GM21825 (cell line): ENCODE results near the gene VGLL4.

Experiments used
- ATAC-seq: cut with Tn5 transposase; IDR thresholded peaks from one replicate; pipeline ENCODE4 v1.9.1; 2021; ENCODE audit warnings: mild to moderate bottlenecking, moderate library complexity; ENCODE audit not compliant: unreplicated experiment

VGLL4 gene

DNA sequence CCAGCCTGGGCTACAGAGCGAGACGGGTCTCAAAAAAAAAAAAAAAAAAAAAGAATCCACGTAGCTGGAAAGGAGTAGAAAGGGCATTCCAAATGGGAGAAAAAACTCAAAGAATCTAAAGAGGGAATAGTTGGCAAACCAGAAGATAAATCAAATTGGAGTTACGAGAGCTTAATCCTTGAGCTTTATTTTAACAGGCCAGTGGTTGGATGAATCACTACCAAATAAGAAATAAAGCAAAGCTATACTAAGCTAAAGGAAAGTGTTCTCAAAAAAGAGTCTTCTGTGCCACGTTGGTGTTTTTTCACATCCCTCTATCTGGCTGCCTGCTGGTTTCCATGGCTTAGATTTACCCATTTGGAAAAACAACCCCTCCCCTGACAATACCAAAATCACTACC, 14.0 kb downstream of the VGLL4 start:
- ATAC-seq = no peak

DNA sequence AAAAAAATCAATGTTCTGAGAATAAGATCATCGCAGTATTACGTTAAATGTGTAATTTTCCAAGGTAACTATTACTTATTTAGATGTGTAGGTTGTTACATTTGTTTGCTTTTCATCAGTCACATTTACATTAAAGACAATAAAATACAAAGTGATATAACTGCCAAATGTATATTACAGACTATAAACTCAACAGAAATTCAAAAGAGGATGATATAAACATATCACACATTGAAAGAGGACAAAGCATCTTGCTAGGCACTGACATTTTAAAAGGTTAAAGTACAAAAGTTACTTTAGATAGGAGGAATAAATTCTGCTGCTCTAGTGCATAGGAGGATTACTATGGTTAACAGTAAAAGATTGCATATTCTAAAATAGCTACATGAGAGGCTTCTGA, 16.1 kb downstream of the VGLL4 start:
- no peak for ATAC-seq

DNA sequence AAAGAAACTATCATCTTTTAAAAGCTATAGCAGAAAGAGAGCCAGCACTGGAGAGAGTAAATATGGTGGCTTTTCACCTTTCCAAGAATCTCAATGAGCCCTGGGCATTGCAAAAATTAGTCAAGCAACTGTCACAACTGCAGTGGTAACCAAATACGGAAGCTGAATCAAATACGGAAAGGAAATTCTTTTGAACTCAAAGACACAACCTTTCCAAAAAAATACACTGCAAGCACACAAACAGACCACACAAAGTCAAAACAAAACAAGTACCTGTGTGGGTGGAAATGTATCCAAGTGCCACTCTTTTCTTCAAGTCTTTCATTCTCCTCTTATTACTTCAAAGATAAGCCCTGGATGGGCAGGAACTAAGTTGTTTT, 17.6 kb downstream of the VGLL4 start:
- peak; percentile 67 for ATAC-seq

DNA sequence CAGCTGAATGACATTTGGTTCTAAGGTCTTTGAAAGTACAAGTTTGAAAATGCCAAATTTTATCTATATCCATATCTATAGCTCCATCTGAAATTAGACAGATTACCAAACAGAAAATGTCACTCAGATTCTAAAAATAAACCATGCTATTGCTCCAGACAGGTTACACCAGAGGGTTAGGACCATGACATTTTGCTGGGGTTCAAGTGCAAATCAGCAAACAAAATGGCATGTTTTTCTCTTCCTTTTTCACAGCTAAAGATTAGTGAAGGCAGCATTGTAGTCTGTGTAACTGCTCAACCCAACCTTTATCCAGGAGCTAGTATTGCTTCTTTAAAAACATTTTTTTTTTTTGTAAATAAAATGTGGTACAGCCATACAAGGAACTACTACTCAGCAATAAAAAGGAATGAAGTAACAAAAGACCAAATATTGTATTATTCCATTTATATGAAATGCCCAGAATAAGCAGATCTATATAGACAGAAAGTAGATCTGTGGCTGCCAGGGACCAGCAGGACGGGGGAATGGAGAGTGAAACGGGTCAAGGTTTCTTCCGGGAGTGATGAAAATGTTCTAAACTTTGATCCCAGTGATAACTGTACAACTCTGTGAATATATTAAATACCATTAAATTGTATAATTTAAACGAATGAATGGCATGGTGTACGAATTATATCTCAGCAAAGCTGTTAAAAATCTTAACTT, 18.2 kb downstream of the VGLL4 start:
- no peak for ATAC-seq

DNA sequence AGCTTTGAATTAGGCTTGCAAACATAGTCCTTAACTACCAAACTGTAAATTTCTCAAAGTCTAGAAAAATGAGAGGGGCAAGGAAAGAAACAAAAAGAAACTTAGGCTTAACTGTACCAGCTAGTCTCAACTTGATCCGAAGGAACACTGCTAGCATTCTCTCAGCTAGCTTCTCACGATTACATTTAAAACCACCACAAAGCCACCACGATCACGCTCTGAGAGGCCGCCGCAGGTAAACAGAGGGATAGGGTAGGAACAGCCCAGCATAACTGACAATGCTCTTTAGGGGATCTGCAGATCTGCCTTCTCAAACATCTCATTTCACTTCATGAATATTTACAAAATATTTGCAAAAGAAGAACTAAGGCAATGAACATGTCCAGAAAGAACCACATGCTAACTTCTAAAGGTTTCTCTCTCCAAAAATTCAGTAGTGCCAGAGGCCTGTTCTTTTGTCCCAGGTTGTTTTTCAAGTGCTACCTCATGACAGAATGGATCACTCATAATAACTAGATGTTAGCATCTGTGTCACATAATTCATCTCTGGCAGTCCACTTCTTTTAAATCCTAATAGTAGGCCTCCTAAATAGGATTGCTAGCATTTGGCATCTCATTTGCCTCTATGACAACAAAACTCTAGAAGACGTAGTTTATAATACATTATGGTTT, 18.9 kb downstream of the VGLL4 start:
- ATAC-seq = no peak

DNA sequence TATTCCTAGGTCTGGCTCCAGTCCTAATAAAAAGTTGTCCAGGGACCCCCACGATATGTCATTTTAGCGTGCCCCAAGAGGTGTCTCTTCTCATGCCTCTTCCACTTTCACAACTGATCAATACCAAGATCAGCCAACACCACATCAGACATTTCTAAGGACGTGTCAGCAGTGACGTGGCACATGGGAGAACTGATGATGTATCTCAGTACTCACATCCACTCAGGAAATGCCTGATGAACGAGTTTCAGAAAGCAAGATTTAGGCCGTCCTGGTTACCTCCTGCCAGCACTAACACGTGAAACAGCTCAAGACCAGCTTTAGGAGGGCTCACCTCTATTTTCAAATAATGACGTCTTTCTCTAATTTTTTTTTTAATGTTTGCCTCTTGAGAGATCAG, 19.6 kb downstream of the VGLL4 start:
- no peak for ATAC-seq

DNA sequence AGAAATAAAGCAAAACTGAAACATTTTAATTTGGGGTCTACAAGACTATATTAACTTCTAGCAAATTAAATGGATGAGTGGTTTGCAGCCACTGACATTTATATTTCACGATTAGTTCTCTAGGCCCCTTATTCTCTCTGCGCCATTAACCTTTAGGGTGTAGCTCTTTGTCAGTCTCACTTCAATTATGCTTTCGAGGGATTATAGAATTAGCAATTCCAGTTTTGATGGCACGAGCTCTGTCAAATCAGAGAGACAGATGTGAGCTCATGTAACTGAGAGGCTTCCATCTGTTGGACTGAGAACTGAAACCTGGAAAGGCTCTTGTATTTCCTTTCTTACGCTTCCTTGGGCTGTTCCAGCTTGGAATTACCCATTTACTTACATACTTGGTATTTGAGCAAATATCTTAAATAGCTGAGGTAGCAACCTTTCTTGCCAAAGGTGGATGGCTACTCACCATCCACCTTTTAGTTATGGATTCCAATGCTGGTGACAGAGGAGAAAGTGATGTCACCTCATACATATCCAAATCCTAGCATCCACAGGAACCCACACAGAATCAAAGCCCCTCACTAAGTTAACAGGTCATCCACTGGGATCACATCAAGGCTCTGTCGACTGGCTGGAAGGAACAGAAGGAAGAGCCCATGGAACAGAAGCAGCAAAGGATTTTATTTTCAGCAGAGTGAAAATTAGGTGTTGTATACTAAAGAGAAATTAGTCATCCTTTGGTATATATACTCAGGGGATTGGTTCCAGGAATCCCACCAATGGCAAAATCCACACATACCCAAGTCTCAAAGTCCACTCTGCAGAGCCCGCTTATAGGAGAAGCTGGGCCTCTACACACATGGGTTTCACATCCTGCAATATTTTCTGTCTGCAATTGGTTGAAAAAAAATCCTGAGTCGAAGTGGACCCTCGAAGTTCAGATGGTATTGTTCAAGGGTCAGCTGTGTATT, 20.8 kb downstream of the VGLL4 start:
- no peak for ATAC-seq

DNA sequence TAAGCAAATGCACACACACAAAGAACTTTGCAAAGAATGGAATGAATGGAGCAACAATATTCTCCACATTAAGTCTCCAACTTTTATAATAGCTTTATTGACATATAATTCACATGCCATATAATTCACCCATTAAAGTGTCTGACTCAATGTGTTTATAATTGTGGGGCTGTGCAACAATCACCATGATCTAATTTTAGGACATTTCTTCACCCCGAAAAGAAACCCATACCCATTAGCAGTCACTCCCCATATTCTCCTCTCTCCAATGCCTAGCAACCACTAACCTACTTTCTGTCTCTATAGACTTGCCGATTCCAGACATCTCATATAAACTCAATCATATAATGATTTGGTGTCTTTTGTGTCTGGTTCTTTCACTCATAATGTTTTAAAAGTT, 22.6 kb downstream of the VGLL4 start:
- ATAC-seq = no peak

DNA sequence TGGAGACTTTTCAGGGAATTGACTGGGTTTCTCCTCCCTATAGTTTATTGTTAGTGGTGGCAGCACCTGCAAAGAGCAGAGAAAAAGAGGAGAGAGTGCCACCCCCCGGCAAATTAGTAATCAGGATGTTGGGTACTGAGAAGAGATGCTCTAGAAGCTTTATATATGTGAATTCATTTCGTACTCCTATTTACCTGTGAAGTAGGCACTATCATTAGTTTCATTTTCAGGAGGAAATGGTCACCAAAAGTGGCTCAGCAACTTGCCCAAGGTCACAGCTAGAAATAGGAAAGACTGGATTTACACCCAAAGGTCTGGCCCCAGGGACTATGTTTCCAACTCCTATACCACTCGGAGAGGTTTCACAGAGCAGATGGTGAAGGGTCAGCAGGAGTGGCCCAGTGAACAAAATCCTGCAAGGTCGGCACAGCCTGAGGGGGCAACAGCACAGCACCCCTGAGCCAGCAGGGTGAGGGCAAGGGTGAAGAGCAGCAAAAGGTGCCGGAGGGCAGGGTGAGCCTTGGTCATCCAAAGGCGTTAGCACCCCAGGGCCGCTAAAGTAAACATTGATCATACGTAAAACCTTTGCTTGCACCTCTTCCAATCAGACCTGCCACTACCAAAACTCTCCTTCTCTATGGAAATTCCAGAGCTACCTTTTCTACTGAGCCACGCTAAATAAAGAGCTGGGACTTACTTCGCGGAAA, 23.6 kb downstream of the VGLL4 start:
- ATAC-seq = no peak

DNA sequence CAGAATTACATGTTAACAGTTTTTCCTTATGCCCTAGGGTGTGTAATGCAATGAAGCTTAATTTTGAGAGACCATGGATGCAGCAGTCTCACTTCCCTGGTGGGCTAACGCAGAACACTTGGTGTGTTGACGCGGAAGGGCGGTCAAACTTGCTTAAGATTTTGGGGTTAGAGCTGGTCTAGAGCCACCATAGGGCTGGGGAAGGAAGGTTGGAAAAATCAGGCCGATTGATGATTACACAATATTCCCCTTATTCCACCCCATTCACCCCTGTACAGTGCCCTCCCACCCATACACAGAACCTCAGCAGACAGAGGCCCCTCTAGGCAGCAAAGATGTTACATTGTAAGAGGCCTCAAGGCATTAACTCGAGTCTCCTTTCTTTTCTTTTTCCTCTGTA, 24.3 kb downstream of the VGLL4 start:
- ATAC-seq = no peak

DNA sequence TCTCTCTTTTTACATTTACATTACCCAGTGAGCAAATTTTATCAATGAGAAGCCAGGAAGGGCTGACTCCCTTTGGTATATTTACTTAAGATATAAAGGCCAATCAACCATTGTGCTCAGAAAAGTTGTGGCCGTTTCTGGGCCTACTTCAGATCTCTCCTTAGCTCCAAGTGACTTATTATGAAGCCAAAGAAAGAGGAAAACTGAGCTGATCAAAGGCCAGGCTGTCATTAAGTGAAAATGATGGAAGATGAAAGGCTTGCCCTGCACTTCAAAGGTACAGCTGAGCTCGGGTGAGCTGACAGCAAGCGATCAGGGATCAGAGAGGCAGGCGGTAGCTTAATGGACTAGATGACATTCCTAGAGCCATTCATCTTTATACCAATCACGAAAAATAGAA, 24.8 kb downstream of the VGLL4 start:
- no peak for ATAC-seq

DNA sequence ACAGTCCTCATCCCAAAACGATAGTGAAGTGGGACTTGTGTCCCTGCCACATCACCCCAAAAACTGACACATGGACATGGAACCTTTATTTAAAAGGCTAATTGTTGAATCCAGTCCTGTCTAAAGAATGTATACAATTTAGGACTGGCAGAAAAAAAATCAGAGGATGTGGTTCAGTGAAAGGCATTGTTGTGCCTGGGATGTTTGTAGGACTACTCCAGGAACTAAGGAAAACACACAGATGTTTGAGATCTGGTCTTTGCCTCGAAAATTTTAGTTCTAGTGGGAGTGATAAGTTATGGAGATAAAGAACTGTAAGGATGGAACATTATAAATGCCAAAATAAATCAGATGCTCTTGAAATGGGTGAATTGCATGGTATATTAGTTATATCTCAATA, 27.2 kb downstream of the VGLL4 start:
- ATAC-seq = no peak

DNA sequence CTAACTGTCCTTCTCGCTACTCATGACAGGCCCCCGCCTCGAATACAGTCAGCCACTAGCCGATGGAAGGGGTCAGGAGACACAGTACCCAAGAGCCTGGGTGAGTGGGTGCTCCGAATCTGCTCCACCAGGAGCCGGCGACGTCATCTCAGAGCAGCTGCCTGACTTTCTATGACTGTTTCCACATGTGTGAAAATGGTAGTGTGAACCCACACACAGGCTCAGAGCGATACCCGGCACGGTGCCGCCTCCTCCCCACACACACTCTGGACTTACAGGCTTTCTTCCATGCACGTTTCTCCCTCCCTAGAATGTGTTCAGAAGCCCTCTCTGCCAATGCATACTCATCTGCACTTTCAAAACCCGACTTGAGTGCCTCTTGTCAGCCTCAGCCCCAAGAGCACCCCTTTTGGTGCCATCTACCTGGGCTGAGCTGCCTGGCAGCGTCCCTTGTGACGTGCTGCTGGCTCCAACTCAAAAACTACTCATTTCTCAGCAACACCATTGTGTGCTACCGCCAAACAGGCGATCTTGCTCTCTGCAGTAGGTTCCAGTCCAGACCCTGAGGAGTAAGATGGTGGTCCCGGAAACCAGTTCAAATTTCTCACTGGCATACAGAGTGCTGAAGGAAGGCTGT, 29.7 kb downstream of the VGLL4 start:
- ATAC-seq = no peak

DNA sequence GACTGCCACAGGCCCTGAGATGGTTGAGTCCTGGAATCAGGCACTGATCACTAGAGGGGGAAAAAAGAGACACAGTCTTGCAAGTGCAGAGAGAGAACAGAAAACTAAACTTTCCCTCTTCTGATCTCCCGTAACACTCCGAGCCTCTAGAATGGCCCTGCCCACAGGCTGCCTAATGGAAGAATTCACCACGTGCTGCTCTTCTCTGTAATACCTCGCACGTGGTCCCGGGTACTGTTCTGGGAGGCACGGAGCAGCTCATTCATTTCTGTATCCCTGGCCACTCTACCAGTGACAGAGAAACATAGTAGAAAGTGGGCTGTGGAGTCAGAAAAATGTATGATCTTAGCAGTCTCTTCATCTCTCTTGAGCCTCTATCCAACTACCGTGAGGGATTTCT, 30.4 kb downstream of the VGLL4 start:
- no peak for ATAC-seq

DNA sequence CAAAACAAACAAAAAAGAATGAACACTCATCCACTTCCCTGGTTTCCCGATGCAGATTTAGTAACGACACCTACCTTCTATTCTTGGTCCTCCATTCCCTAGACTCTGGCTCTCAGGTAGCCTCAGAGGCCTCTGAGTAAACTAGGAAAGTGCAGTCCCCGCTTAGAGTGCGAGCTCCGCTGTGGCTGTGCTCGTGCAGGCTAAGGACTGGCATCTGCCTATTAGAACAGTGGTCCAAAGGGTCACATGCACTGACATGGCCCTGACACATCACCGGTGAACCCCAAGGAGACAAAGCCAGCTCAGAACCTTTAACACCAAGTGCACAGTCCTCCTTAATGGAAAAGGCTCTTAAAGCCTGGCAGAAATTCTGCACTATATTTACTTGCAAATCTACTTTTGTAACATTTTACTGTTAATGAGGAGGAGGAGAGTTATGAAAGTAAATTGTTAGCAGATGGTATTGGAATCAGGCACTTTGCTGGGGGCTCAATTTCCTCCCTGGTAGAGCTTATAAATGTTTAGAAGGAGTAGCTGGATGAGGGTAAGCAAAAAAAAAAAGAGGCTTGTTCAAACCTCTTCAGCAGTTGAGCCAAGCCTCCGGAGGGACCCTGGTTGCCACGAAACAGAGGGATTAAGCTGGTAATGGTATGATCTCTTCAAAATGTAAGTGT, 31.1 kb downstream of the VGLL4 start:
- no peak for ATAC-seq

DNA sequence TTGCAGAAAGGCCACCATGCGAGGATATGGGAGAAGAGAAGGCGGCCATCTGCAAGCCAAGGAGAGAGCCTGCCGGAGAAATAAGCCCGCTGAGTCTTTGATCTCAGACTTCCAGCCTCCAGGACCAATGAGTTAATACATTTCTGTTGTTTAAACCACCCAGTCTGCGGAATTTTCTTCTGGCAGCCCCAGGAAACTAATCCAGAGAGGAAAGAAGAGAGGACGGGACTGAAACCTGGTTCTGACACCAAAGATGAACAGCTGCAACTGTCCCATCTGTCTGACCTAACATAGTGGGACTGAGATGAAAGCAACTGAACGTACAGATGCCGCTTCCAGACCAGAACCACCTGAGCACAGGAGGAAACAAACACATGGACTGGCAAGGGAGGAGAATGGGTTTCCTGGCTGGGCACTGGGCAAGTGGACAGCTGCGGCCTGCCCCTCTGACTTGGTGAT, 32.3 kb downstream of the VGLL4 start:
- ATAC-seq = no peak

DNA sequence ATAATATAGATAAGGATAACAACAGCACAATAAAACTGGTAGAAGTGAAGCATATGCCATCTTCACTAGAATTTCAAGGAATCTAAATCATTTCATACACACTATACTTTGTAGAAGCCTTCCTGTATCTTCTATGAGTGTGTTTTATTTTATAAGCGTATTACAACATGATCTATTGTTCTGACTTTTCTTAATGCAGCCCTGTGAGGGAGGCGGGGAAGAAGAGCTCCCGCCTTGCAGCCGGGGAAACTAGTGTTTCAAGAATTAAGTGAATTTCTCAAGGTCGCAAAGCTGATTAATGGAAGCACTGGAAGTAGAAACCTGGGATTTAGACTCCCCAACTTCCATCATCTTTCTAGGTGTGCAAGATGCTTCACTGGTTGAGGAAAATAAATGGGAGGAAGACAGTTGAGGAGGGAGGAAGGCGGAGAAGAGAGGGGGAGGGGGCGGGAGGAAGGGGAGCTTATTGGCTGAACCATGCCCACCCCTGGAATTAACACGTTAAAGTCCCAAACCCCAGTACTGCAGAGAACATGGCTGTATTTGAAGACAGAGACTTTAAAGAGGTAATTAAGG, 32.9 kb downstream of the VGLL4 start:
- no peak for ATAC-seq

DNA sequence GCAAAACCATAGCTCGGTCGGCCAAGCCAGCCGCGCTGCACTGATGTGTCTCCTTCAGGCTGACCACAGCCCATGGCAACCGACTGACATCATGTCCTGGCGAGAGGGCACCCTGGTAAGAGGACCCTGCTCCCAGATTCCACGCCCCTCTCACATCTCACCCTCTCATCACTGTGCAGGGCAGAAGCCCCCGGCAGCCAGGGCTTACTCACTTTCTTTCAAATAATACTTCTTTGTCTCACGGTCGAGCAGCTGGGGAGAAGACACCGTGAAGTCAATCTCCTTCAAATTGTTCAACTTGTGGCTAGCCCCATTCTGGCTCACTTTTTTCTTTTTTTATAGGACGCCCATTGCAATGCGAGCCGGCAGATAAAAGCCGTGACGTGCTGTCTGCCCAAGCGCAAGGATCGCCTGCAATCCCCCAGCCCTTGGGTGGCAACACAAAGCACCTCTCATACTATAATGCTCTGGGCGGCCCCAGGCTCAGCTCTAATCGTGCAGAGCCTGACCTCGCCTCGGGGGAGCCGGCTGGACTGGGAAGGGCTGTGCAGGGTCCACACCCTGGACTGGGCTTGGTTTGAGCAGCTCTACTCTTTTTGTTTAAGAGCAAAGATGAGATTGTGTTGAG, 33.6 kb downstream of the VGLL4 start:
- no peak for ATAC-seq

DNA sequence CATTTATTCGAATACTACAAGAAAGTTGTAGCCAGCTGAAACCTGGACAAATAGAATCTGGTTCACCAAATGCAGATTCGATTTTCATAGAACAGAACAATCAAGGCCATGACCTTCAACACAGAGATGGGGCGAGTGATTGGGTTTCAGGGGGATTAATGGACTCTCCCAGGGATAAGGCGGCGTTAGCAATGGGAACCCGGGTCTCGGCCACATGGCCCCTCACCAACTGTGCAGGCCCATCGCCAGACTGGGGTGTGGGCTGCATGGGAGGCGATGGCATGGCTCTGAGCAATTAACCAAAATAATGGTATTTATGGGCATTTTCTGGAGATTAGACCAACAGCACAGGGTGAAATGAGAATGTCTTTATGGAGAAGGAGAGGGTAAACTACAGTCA, 34.2 kb downstream of the VGLL4 start:
- ATAC-seq = no peak
